ENCODE data around the gene WNT2.

DNA sequence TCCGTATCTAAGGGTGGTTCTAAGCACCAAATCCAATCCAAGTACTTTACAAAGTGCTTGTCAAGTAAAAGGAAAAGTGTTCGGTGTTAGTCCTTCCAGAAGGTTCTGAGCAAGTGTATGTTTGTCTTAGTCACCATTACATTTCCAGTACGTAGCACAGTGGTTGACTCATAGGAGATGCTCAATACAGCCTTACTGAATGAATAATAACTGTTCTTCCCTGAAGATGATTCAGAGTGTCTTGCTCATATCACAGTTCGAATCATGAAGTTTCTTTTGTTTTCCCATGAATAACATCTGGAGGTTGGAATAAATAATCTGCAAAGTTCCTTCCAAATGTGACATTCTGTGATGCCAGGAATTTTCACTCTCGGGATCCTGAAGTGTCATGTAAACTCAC, 53.4 kb downstream of the WNT2 start:
- no peak for TF ChIP-seq CTCF (IDR thresholded peaks at IDR 0.05)
- TF ChIP-seq POLR2A (IDR thresholded peaks at IDR 0.05): no peak
